ENCODE results near the gene POMGNT1.
"Not testable (repeated sequence)": the region's sequence is repeated elsewhere in the genome, so short reads cannot be mapped to it uniquely, and the experiment has no call there.

POMGNT1 gene

GRCh38 chr1:46197964-46198811 lies at the start of gene POMGNT1:
TSS of gene POMGNT1 (minus strand) at chr1:46198434. CDS start at chr1:46197821, 613 bp downstream.
- DNase-seq = peak; percentile 21

GRCh38 chr1:46247436-46248121 lies 49.3 kb upstream of the POMGNT1 start, which contains the start of gene RAD54L:
TSS of gene RAD54L (plus strand) at chr1:46247763. CDS start at chr1:46248406, 643 bp downstream.
- peak; percentile 96 for DNase-seq

DNA sequence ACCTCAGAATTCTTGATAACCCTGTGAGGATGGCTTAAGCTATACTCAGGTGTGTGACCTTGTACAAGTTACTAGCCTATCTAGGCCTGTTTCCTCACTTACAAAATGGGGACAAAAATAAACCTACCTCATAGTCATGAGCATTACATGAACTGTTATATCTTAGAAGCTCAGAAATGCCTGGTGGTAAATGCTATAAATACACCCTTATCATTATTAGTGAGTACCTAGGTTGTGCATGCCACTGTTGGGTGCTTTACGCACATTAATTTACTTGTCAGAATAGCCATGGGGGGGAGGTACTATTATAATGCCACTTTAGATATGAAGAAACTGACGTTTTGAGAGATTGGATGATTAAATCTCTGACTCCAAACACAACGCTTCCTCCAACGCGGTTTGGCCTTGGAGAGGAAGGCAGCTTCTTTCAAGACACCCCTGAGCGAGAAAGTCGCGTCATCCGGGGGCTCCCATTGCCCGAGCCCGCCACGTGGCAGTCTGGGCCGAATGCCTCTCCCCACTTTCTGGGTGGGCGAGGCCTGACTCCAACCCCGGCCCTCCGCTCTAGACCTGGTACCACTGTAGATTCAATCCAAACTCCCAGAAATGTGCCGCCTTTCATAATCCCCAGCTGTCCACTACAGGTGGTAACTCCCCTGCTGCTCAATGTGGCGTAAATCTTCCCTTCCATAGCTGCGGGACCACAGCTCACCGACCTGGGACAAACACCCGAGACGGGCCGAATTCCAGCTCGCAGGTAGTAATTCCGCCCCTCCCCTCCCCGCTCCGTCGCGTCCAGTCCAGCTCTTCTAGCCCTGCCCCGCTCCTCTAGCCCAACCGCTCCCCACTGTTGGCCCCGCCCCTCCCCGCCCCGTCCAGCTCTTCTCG lies 48.6 kb upstream of the POMGNT1 start:
- peak; percentile 96 for DNase-seq

GRCh38 chr1:46246136-46246535 lies 47.9 kb upstream of the POMGNT1 start:
- DNase-seq = not testable (repeated sequence)

GRCh38 chr1:46244656-46245371 lies 46.6 kb upstream of the POMGNT1 start:
- DNase-seq = peak; percentile 24

- DNase-seq = not testable (repeated sequence)
Observed at GRCh38 chr1:46243831-46244230, 45.6 kb upstream of the POMGNT1 start.

DNA sequence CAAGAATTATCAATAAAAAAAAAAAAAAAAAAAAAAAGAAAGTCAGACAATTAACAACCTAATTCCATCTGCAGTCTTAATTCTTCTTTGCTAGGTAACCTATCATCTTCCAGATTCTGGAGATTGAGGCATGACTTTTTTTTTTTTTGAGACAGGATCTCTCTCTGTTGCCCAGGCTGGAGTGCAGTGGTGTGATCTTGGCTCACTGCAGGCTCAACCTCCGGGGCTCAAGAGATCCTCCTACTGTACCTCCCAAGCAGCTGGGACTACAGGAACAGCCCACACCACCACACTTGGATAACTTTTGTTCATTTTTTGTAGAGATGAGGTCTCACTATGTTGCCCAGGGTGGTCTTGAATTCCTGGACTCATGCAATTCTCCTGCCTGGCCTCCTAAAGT lies 44.7 kb upstream of the POMGNT1 start:
- DNase-seq = no peak

DNA sequence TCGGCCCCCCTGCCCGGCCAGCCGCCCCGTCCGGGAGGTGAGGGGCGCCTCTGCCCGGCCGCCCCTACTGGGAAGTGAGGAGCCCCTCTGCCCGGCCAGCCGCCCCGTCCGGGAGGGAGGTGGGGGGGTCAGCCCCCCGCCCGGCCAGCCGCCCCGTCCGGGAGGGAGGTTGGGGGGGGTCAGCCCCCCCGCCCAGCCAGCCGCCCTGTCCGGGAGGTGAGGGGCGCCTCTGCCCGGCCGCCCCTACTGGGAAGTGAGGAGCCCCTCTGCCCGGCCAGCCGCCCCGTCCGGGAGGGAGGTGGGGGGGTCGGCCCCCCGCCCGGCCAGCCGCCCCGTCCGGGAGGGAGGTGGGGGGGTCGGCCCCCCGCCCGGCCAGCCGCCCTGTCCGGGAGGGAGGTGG lies 43.5 kb upstream of the POMGNT1 start:
- DNase-seq = not testable (repeated sequence)

GRCh38 chr1:46238865-46239264 lies 40.6 kb upstream of the POMGNT1 start:
- DNase-seq = not testable (repeated sequence)

DNA sequence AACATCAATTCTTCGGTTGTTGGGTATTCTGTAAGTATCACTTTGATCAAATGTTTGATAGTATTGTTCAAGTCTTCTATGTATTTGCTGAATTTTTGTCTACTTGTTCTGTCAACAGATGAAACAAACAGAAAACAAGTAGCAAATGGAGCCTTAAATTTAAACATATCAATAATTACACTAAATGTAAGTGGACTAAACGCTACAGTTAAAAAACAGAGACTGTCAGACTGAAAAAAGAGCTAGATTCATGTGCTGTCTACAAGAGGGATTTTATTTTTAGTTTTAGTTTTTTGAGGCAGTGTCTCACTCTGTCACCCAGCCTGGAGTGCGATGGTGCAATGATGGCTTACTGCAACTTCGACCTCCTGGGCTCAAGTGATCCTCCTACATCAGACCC lies 38.6 kb upstream of the POMGNT1 start:
- no peak for DNase-seq

DNA sequence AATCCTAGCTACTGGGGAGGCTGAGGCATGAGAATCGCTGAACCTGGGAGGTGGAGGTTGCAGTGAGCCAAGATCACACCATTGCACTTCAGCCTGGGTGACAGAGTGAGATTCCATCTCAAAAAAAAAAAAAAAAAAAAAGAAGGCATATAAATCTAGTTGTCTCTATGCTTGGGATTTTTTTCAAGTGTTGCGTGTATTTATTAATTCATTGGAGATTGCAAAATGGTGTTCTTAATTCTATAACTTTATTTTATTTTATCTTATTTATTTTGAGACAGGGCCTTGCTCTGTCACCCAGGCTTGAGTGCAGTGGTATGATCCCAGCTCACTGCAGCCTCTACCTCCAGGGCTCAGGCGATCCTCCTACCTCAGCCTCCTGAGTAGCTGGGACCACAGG lies 33.0 kb upstream of the POMGNT1 start:
- DNase-seq = not testable (repeated sequence)

- no peak for DNase-seq
Observed at GRCh38 chr1:46224966-46225365, 26.7 kb upstream of the POMGNT1 start.

- DNase-seq = peak; percentile 47
Observed at GRCh38 chr1:46223472-46223943, 25.3 kb upstream of the POMGNT1 start.

- DNase-seq = not testable (repeated sequence)
Observed at GRCh38 chr1:46223055-46223454, 24.8 kb upstream of the POMGNT1 start.

DNA sequence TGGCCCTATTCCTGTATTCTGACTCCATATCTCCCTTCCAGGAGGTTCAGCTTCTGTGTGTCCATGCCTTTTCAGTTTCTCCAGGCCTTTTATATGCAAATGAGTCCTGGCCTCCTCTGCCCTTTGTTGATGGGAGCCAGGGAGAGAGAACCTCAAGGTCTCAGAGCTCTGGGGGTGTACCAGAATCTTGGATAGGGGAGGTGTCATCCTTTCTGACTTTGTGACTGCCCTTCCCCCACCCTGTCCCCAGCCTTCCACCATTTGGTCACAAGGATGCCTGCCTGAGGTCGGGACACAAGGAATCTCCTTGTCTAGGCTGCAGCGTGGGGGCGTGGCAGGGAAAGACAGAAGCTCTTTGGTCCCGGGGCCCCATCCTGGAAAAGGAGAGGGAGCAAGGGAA lies 23.5 kb upstream of the POMGNT1 start:
- DNase-seq = no peak

DNA sequence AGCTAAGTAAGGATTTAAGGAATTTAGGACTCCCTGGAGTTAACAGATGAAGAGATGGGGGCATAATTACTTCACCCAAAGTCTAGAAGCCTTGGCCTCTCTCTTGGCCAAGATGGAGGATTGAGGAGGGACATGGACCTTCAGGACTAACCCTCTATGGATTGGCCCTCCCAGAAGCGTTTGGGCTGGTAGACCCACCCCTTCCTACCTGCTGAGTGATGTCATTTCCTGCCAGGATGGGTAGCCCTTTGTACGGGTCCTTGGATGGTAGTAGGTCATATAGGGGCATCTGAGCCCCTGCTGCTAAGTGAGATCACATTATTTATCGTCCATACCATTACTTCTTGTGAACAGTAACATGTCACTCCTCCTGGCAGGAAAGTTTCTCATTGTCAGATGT lies 22.6 kb upstream of the POMGNT1 start:
- no peak for DNase-seq

DNA sequence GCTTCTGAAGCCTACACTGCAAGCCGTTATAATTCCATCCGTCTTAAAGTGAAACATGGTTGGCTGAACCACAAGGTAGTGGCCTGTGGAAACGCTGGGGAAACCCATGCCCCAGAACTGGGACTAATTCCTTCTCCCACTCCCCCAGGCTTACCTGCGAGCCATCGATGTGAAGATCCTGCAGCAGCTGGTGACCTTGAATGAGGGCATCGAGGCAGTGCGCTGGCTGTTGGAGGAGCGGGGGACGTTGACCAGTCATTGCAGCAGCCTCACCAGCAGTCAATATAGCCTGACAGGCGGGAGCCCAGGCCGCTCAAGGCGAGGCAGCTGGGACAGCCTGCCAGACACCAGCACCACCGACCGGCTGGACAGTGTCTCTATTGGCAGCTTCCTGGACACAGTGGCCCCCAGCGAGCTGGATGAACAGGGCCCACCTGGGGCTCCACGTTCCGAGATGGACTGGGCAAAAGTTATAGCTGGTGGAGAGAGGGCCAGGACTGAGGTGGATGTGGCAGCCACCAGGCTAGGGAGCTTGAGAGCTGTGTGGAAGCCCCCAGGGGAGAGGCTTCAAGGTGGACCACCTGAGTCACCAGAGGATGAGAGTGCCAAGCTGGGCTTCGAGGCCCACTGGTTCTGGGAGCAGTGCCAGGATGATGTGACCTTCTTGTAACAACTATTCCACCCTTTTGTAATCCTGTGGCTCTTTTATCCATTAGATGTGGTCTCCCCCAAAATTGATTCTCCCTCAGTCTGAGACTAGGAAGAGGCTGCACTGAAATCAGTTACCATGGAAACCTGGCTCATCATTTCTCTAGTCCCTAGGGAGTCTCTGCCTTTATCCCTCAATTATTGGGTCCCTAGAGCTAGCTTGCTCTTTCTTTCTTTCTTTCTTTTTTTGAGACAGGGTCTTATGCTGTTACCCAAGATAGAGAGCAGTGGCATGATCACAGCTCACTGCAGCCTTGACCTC lies 21.6 kb upstream of the POMGNT1 start:
- DNase-seq = no peak

DNA sequence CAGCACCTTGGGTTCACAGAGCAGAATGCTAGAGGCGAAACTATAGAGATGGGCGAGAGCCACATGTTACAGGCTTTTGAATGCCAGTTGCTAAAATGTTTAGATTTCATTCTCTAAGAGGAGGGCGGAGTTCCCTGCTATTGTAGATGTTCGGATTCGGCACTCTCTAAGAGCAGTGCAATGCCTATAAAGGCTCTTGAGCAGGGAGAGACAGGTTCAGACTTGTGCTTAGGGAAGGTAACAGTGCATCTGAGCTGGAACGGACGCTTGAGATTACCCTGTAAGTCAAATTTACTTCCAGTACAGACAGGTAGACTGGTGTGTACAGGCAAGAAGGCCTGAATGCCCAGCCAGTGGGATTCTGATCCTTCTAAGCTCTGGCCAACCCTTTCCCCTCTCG lies 20.2 kb upstream of the POMGNT1 start:
- no peak for DNase-seq

- no peak for DNase-seq
Observed at GRCh38 chr1:46215504-46215903, 17.3 kb upstream of the POMGNT1 start.

GRCh38 chr1:46211051-46211450 lies 12.8 kb upstream of the POMGNT1 start:
- DNase-seq = no peak

DNA sequence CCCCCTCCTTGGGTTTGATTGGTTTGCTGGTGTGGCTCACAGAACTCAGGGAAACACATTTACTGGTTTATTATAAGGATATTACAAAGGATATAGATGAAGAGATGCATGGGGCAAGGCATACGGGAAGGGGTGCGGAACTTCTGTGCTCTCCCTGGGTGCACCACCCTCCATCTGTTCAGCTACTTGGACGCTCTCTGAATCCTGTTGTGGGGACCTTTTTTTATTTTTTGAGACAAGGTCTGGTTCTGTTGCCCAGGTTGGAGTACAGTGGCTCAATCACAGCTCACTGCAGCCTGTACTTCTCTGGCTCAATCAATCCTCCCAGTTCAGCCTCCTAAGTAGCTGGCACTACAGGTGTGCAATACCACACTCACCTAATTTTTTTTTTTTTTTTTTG lies 12.3 kb upstream of the POMGNT1 start:
- no peak for DNase-seq

Measured in DMS 273 treated with DMSO at 0.1 percent for 48 hours (cell line).